ENCODE measurements around the gene FUZ. TPM values are rescaled to one million over a fixed set of nuclear protein-coding genes. Genes with fewer than 3 reads are reported as not detected.

Gene FUZ
- total RNA-seq, 1 donor from 2014 or later: 26.8 TPM

- H3K27ac Mint-ChIP-seq: peak overlapping the region; percentile 98
- peaks cover 5% of the 10 kb centered on the region for H3K36me3 Mint-ChIP-seq
- no peaks in the 10 kb centered on the region for H3K27me3 Mint-ChIP-seq
- peak; percentile 98 for DNase-seq (ENCODE audit: extremely low spot score, unreplicated experiment)
- TF ChIP-seq CTCF (conservative IDR thresholded peaks at IDR 0.05): no peak
- H3K4me3 Mint-ChIP-seq: peak overlapping the region; percentile 88
- H3K4me1 Mint-ChIP-seq (ENCODE audit: unreplicated experiment): peaks cover 26% of the 10 kb centered on the region
- H3K9me3 Mint-ChIP-seq: no peaks in the 10 kb centered on the region
Measured at GRCh38 chr19:49766007-49766929, 46.8 kb downstream of the FUZ start.

GRCh38 chr19:49764341-49764740, 48.8 kb downstream of the FUZ start:
- DNase-seq (ENCODE audit: extremely low spot score, unreplicated experiment): no peak
- no peak for TF ChIP-seq CTCF (conservative IDR thresholded peaks at IDR 0.05)
- Mint-ChIP-seq H3K4me3 (no peak overlapping the region), H3K27me3 (no peaks in the 10 kb centered on the region), H3K9me3 (no peaks in the 10 kb centered on the region), H3K27ac (peak overlapping the region; percentile 88), H3K36me3 (no peaks in the 10 kb centered on the region), H3K4me1 (ENCODE audit: unreplicated experiment) (peaks cover 23% of the 10 kb centered on the region)

GRCh38 chr19:49763230-49763629, 49.9 kb downstream of the FUZ start, which contains the start of gene TSKS:
TSS of gene TSKS (minus strand) at chr19:49763306. CDS start at chr19:49763247, 59 bp downstream.
- peaks cover 3% of the 10 kb centered on the region for H3K27me3 Mint-ChIP-seq
- no peaks in the 10 kb centered on the region for H3K9me3 Mint-ChIP-seq
- DNase-seq (ENCODE audit: extremely low spot score, unreplicated experiment): no peak
- H3K27ac Mint-ChIP-seq: peak within 1 kb of the TSS; percentile 57
- no peak for TF ChIP-seq CTCF (conservative IDR thresholded peaks at IDR 0.05)
- H3K36me3 Mint-ChIP-seq: no peaks in the 10 kb centered on the region
- no peak within 1 kb of the TSS for H3K4me3 Mint-ChIP-seq
- peaks cover 18% of the 10 kb centered on the region for H3K4me1 Mint-ChIP-seq (ENCODE audit: unreplicated experiment)

GRCh38 chr19:49761625-49762311, 51.3 kb downstream of the FUZ start:
- no peak for DNase-seq (ENCODE audit: extremely low spot score, unreplicated experiment)
- Mint-ChIP-seq H3K4me3 (no peak overlapping the region), H3K27ac (no peak overlapping the region), H3K9me3 (no peaks in the 10 kb centered on the region), H3K4me1 (ENCODE audit: unreplicated experiment) (peaks cover 7% of the 10 kb centered on the region), H3K36me3 (no peaks in the 10 kb centered on the region), H3K27me3 (peaks cover 6% of the 10 kb centered on the region)
- TF ChIP-seq CTCF (conservative IDR thresholded peaks at IDR 0.05): no peak

GRCh38 chr19:49761249-49761624, 51.9 kb downstream of the FUZ start:
- Mint-ChIP-seq H3K4me1 (ENCODE audit: unreplicated experiment) (peaks cover 6% of the 10 kb centered on the region), H3K9me3 (no peaks in the 10 kb centered on the region), H3K4me3 (no peak overlapping the region), H3K27me3 (peaks cover 6% of the 10 kb centered on the region), H3K27ac (no peak overlapping the region), H3K36me3 (no peaks in the 10 kb centered on the region)
- TF ChIP-seq CTCF (conservative IDR thresholded peaks at IDR 0.05): no peak
- no peak for DNase-seq (ENCODE audit: extremely low spot score, unreplicated experiment)
